RWPE1 (cell line): Measurements from ENCODE around the gene RNF151.

ENCODE experiments used
- CTCF ChIA-PET: fragments of 350-600 bp; sonication (Branson Sonifier 250); formaldehyde crosslinking; extraction: SDS; loops from one replicate; lab custom pipeline; 2021; lab: Yijun Ruan, JAX
- POLR2A ChIA-PET: fragments of 400-600 bp; formaldehyde crosslinking; extraction: SDS; loops from one replicate; lab custom pipeline; 2020; ENCODE audit warnings: antibody characterized with exemption; ENCODE audit not compliant: low non-redundant PET; lab: Yijun Ruan, JAX
- DNase-seq: peaks from one replicate; pipeline ENCODE4 v3.0.0; 2012; ENCODE audit warnings: low spot score
- H3K27ac ChIP-seq: fragments of 450-650 bp; 2 replicates; pipeline ENCODE4 v1.5.1; 2017
- TF ChIP-seq, protein P1 (sequence below): fragments of 450-650 bp; conservative IDR thresholded peaks from 2 replicates; pipeline ENCODE4 v1.5.1; 2017; ENCODE audit warnings: low read depth, mild to moderate bottlenecking

RNF151 gene

DNA sequence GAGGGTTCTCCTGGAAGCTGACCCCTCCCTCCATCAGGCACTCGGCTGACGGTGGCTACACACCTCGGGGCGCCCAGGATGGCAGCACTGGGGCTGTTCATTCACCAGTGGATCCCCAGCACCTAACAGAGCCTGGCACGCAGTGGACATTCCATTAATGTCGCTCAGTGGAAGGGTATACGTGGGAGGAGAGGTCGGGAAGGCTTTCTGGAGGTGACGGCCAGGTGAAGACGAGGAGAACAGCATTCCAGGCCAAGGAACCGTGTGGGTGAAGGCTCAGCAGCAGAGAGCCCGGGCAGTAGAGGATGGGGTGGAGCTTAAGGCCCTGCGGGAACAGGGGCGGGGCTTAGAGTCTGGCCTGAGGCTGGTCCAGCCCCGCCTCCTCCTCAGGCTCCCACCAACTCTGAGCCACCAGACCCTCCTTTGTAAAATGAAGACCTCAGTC, 45.9 kb upstream of the RNF151 start:
- H3K27ac ChIP-seq: no peak overlapping the region
- no peak for DNase-seq
- CTCF ChIA-PET: interaction anchor here (0.6 to 0.7 kb wide), 2 partner anchors 11 to 57 kb away, joined by 3 read pairs; no protein-coding TSS in a partner anchor
- TF ChIP-seq, protein P1, sequence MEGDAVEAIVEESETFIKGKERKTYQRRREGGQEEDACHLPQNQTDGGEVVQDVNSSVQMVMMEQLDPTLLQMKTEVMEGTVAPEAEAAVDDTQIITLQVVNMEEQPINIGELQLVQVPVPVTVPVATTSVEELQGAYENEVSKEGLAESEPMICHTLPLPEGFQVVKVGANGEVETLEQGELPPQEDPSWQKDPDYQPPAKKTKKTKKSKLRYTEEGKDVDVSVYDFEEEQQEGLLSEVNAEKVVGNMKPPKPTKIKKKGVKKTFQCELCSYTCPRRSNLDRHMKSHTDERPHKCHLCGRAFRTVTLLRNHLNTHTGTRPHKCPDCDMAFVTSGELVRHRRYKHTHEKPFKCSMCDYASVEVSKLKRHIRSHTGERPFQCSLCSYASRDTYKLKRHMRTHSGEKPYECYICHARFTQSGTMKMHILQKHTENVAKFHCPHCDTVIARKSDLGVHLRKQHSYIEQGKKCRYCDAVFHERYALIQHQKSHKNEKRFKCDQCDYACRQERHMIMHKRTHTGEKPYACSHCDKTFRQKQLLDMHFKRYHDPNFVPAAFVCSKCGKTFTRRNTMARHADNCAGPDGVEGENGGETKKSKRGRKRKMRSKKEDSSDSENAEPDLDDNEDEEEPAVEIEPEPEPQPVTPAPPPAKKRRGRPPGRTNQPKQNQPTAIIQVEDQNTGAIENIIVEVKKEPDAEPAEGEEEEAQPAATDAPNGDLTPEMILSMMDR: no peak
- POLR2A ChIA-PET: no interaction called here

DNA sequence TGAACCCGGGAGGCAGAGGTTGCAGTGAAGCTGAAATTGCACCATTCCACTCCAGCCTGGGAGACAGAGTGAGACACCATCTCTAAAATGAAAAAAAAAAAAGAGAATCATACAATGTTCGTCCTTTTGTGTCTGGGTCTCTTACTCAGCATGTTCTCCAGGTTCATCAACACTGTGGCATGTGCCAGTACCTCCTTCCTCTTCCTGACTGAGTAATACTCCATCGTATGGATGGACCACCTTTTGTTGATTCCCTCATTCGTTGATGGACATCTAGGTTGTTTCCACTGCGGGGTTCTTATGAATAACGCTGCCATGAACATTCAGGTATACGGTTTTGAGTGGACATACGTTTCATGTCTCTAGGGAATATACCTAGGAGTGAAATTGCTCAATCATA, 44.3 kb upstream of the RNF151 start:
- TF ChIP-seq, protein P1: no peak
- no peak for DNase-seq
- CTCF ChIA-PET: no interaction called here
- H3K27ac ChIP-seq: no peak overlapping the region
- POLR2A ChIA-PET: no interaction called here

DNA sequence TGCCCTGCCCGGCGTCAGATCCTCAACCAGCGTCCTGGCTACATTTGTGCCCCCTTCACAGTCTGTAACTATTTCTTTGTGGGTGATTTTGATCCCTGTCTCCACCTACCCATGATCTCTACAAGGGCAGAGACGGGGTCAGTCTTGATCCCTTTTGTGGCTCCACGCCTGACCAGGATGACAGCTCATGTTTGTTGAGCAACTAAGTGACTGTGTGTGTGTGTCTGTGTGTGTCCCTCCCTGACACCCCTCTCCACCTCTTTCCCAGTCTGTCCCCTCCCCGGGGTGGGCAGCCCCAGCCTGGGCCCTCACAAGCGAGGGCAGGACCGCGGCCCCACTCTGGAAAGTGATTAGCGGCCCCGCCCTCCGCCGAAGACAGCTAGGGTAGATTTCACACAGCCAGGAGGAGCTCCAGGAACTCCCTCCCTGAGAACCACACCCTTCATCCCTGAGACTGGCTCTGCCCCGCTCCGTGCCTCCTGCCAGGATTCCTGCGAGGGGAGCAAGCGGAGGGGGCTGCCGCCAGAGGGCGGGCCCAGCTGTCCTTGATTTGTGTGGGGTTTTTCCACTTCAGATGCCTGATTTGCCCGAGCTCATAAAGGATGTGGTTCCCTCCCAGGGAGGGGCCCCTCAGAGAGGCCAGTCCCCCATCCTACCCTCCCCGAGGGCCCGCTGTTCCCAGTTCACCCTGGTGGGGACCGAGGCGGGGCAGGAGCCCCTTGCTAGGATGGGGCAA, 43.2 kb upstream of the RNF151 start:
- ChIA-PET CTCF (interaction anchor here (0.6 to 1.0 kb wide), 4 partner anchors 9 to 132 kb away, joined by 3 to 7 read pairs (median 4); no protein-coding TSS in a partner anchor), POLR2A (interaction anchor here (0.5 kb wide), 1 partner anchor 1087 kb away, joined by 3 read pairs; no protein-coding TSS in a partner anchor)
- H3K27ac ChIP-seq: peak overlapping the region; percentile 61
- peak; percentile 60 for DNase-seq
- TF ChIP-seq, protein P1: peak; percentile 61

DNA sequence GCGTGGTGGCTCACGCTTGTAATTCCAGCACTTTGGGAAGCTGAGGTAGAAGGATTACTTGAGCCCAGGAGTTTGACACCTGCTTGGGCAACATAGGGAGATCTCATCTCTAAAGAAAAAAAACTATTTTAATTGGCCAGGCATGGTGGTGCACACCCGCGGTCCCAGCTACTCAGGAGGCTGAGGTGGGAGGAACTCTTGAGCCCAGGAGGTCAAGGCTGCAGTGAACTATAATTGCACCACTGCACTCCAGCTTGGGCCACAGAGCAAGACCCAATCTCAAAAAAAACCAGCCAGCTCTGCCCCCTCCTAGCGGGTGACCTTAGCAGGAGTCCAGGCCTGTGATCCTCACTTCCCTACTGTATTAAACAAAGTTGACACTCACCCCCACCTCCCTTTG, 42.6 kb upstream of the RNF151 start:
- DNase-seq: no peak
- ChIA-PET CTCF (interaction anchor here (0.6 to 1.0 kb wide), 3 partner anchors 8 to 132 kb away, joined by 3 to 7 read pairs (median 4); no protein-coding TSS in a partner anchor), POLR2A (interaction anchor here (0.5 kb wide), 1 partner anchor 1086 kb away, joined by 3 read pairs; no protein-coding TSS in a partner anchor)
- TF ChIP-seq, protein P1: no peak
- peak overlapping the region; percentile 61 for H3K27ac ChIP-seq

DNA sequence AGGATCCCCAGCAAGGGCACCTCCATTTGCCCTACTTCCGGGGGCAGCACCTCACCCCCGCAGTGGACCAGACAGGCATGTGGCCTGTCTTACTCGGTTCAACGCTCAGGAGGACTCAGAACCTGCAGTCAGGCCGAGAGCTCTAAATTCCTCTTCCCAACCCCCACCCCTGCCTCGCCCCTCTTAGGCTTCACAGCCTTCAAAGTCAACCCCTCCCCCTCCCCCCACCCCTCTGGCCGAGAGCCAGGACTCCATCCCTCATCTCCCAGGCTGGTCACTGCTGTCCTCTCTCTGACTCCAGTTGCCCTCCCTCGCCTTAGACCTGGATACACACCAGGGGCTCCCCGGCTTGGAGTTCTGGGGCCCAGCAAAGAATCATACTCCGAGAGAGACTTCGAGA, 40.4 kb upstream of the RNF151 start:
- DNase-seq: no peak
- CTCF ChIA-PET: no interaction called here
- TF ChIP-seq, protein P1: no peak
- POLR2A ChIA-PET: no interaction called here
- H3K27ac ChIP-seq: no peak overlapping the region

DNA sequence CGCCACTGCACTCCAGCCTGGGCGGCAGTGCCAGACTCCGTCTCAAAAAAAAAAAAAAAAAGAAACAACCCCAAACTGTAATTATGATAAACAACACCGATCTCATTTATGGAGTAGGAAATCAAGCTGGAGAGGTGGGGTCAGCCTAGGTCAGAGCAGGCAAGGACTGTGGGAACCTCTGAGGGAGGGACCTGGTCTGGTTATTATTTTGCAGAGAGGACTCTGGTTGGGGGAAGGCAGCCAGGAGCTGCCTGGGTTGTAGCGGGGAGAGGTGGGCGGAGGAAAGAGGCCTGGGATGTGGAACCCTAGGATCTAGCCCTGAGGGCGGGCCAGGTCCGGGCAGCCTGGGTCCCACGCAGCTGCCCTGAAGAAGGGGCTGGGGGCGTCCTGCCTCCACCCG, 37.6 kb upstream of the RNF151 start:
- TF ChIP-seq, protein P1: no peak
- POLR2A ChIA-PET: interaction anchor here (0.6 kb wide), 1 partner anchor 17 kb away, joined by 3 read pairs; no protein-coding TSS in a partner anchor

More for the DNA sequence above, 37.6 kb upstream of the RNF151 start:
- H3K27ac ChIP-seq: peak overlapping the region; percentile 71
- no peak for DNase-seq
- CTCF ChIA-PET: interaction anchor here (0.5 to 2.5 kb wide), 13 partner anchors 10 to 930 kb away, joined by 3 to 12 read pairs (median 4); partner anchors contain the start of genes EME2 and MRPS34
